ENCODE data around the gene VILL. TPM values are rescaled to one million over a fixed set of nuclear protein-coding genes. Genes with fewer than 3 reads are reported as not detected.

Gene VILL
- polyA plus RNA-seq, 2 of the 4 experiments (the other 2 are of a cell fraction), result 0.05 to 0.22 TPM

DNA sequence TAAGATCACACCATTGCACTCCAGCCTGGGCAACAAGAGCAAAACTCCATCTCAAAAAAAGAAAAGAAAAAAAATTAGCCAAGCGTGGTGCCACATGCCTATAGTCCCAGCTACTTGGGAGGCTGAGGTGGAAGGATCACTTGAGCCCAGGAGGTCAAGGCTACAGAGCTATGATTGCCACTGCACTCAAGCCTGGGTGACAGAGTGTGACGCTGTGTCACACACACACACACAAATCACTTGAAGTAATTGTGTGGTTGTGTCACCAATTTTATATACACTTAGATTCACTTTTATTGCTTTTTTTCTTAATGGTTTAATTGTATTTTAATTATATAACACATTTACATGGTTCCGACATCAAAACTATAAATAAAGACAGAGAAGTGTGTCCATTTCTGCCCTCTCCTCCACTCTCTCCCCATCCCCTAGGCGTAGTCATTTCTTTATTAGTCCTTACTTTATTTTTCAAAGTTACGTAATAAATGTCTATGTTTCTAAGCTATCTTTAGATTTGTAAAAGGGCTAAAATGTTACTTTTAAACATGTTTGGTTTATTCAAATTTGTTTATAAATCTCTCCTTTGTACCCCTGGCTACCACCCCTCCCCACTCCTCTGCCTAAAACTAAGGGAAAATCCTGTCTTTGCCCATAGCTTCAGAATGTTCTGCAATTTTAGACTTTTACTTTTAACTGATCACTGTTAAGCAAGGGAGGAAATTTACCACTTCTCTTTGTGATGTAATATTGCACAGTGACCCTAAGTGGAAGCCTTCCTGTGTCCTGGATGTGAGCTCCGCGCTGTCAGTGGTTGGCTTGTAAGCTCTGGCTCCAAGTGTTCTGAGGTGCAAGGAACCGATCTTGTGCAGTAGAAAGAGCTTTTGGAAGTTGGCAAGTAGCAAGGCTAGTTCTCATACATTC lies 10.8 kb upstream of the VILL start:
- Histone ChIP-seq H3K4me2 (no peak overlapping the region), H3K4me3 (no peak overlapping the region), H3K9me3 (no peaks in the 10 kb centered on the region), H3K27ac (no peak overlapping the region), H3K4me1 (no peaks in the 10 kb centered on the region)
- no peak for FAIRE-seq
- CTCF ChIA-PET, result interaction anchor here (0.5 to 4.5 kb wide), 6 partner anchors 10 to 162 kb away, joined by 3 to 26 read pairs (median 9); no protein-coding TSS in a partner anchor
- DNase-seq (ENCODE audit: low read depth in 1 of 2, low spot score in 1 of 2), result no peak
- POLR2A ChIA-PET, result no interaction called here
- TF ChIP-seq, protein P1, sequence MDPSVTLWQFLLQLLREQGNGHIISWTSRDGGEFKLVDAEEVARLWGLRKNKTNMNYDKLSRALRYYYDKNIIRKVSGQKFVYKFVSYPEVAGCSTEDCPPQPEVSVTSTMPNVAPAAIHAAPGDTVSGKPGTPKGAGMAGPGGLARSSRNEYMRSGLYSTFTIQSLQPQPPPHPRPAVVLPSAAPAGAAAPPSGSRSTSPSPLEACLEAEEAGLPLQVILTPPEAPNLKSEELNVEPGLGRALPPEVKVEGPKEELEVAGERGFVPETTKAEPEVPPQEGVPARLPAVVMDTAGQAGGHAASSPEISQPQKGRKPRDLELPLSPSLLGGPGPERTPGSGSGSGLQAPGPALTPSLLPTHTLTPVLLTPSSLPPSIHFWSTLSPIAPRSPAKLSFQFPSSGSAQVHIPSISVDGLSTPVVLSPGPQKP (IDR thresholded peaks at IDR 0.05; ENCODE audit: low read depth, low read length), result no peak
- no peak for TF ChIP-seq RARB (CRISPR knock-in tag; IDR thresholded peaks at IDR 0.05)
- no peak for TF ChIP-seq EHMT2 (IDR thresholded peaks at IDR 0.05; ENCODE audit: low read depth)
- no peak for TF ChIP-seq TFCP2L1 (CRISPR knock-in tag; IDR thresholded peaks at IDR 0.05)
- TF ChIP-seq PHF8 (IDR thresholded peaks at IDR 0.05; ENCODE audit: borderline replicate concordance, low read depth), result no peak
- TF ChIP-seq CHD2 (IDR thresholded peaks at IDR 0.05; ENCODE audit: low read length, partially characterized antibody), result no peak
- no peak for TF ChIP-seq RAD21 (conservative IDR thresholded peaks at IDR 0.05 in 1 of 2, IDR thresholded peaks at IDR 0.05 in 1 of 2)
- TF ChIP-seq, protein P2, sequence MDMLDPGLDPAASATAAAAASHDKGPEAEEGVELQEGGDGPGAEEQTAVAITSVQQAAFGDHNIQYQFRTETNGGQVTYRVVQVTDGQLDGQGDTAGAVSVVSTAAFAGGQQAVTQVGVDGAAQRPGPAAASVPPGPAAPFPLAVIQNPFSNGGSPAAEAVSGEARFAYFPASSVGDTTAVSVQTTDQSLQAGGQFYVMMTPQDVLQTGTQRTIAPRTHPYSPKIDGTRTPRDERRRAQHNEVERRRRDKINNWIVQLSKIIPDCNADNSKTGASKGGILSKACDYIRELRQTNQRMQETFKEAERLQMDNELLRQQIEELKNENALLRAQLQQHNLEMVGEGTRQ (IDR thresholded peaks at IDR 0.05), result no peak
- no peak for TF ChIP-seq POLR2AphosphoS2 (conservative IDR thresholded peaks at IDR 0.05; ENCODE audit: low read length)
- TF ChIP-seq EHF (CRISPR knock-in tag; IDR thresholded peaks at IDR 0.05), result no peak
- no peak for TF ChIP-seq SMC3 (IDR thresholded peaks at IDR 0.05)
- ATAC-seq, result no peak
- WGBS (ENCODE audit: missing lambda C conversion rate), result 95% methylated on average over 8 of the region's 8 CpGs

DNA sequence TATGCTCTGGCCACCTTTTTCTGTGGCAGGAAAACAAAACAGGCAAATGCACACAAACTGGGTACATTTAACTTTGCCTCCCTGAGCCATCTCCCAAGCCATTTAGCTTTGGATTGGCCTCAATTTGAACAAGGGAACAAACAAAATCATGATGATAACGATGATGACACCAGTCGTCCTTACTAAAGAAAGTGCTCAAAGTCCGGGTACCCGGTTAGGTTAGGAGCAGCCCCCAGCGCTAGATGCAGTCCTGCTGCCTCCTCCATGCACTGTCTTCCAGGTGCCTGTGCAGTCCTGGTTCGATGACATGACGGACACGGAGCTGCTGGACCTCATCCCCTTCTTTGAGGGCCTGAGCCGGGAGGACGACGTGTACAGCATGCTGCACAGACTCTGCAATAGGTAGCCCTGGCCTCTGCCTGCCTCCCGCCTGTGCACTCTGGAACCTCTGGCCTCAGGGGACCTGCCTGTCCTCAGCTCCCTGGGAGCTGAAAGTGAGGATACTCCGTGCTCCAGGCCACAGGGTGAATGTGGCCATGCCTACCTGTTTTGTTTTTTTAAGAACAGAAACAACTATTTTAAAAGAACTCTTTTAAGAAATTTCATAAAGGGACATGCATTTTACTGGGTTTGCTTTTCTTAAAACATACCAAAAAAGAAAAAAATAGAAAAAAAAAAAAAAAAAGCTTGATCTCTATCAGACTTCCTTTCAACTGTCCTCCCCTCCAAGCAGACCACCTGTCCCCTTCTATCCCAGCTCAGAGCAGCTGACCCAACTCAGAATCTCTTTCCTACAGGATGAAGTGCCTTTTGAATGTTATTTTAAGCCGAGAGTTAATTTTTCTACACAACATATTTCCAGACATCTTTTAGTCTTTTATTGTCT lies 9.9 kb upstream of the VILL start:
- no peak for ATAC-seq
- no peak overlapping the region for H3K4me2 ChIP-seq

More for the DNA sequence above, 9.9 kb upstream of the VILL start:
- ChIA-PET POLR2A (no interaction called here), CTCF (interaction anchor here (0.5 to 4.5 kb wide), 7 partner anchors 7 to 162 kb away, joined by 3 to 26 read pairs (median 6); no protein-coding TSS in a partner anchor)
- TF ChIP-seq MAFK (IDR thresholded peaks at IDR 0.05; ENCODE audit: partially characterized antibody) (no peak), CBX2 (IDR thresholded peaks at IDR 0.05; ENCODE audit: borderline replicate concordance, low read depth) (no peak), EP300 (IDR thresholded peaks at IDR 0.05) (no peak), RAD21 (conservative IDR thresholded peaks at IDR 0.05 in 1 of 2, IDR thresholded peaks at IDR 0.05 in 1 of 2) (no peak), JUNB (IDR thresholded peaks at IDR 0.05) (no peak), SREBF2 (IDR thresholded peaks at IDR 0.05) (no peak), KDM5A (IDR thresholded peaks at IDR 0.05) (no peak)
- TF ChIP-seq, protein P3, sequence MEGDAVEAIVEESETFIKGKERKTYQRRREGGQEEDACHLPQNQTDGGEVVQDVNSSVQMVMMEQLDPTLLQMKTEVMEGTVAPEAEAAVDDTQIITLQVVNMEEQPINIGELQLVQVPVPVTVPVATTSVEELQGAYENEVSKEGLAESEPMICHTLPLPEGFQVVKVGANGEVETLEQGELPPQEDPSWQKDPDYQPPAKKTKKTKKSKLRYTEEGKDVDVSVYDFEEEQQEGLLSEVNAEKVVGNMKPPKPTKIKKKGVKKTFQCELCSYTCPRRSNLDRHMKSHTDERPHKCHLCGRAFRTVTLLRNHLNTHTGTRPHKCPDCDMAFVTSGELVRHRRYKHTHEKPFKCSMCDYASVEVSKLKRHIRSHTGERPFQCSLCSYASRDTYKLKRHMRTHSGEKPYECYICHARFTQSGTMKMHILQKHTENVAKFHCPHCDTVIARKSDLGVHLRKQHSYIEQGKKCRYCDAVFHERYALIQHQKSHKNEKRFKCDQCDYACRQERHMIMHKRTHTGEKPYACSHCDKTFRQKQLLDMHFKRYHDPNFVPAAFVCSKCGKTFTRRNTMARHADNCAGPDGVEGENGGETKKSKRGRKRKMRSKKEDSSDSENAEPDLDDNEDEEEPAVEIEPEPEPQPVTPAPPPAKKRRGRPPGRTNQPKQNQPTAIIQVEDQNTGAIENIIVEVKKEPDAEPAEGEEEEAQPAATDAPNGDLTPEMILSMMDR (IDR thresholded peaks at IDR 0.05), result no peak
- H3K9me3 ChIP-seq, result no peaks in the 10 kb centered on the region
- FAIRE-seq (no peak), DNase-seq (ENCODE audit: low read depth in 1 of 2, low spot score in 1 of 2) (no peak)
- H3K27ac ChIP-seq, result no peak overlapping the region
- H3K4me1 ChIP-seq, result no peaks in the 10 kb centered on the region
- WGBS (ENCODE audit: missing lambda C conversion rate), result 74% methylated on average over 14 of the region's 14 CpGs
- no peak overlapping the region for H3K4me3 ChIP-seq
